Sigmoid colon (tissue), 7 donors: ENCODE results near the gene FBXL17. TPM values are rescaled to one million over a fixed set of nuclear protein-coding genes. Genes with fewer than 3 reads are reported as not detected.

Source experiments
- DNase-seq: peaks from one replicate; pipeline ENCODE4 v3.0.0-alpha.2; 2019
- H3K27ac ChIP-seq, 4 donors: fragments of 200-600 bp; sonication (generic); one replicate each; pipeline ENCODE4 v1.5.1; 2016 to 2019; ENCODE audit warnings: mild to moderate bottlenecking in 1 of 4
- H3K27me3 ChIP-seq, 3 donors: fragments of 200-600 bp; sonication (generic); one replicate each; pipeline ENCODE4 v1.5.1; 2019; ENCODE audit warnings: mild to moderate bottlenecking in 1 of 3
- H3K36me3 ChIP-seq, 4 donors: fragments of 200-600 bp; sonication (generic); one replicate each; pipeline ENCODE4 v1.5.1; 2016 to 2019
- H3K4me1 ChIP-seq, 4 donors: fragments of 200-600 bp; sonication (generic); one replicate each; pipeline ENCODE4 v1.5.1; 2017 to 2019
- H3K4me3 ChIP-seq, 4 donors: fragments of 200-600 bp; sonication (generic); one replicate each; pipeline ENCODE4 v1.5.1; 2017 to 2019; ENCODE audit warnings: mild to moderate bottlenecking in 2 of 4, moderate library complexity in 1 of 4
- H3K9me3 ChIP-seq, 4 donors: fragments of 200-600 bp in 3 of 4; sonication (generic) in 3 of 4; one replicate each; pipeline versions ENCODE4 v1.5.1 to v1.6.1; 2013 to 2019
- CTCF ChIP-seq, 4 experiments: fragments of 450-650 bp in 3 of 4; fragments of 200-600 bp in 1 of 4; IDR thresholded peaks; one replicate each; pipeline ENCODE4 v1.5.1; 2016 to 2019; ENCODE audit warnings: antibody characterized with exemption in 4 of 4, mild to moderate bottlenecking in 3 of 4, moderate library complexity in 2 of 4
- EP300 ChIP-seq, 4 donors: sonication (generic); formaldehyde crosslinking; IDR thresholded peaks; one replicate each; pipeline ENCODE4 v1.6.1; 2017; ENCODE audit warnings: antibody characterized with exemption in 4 of 4
- POLR2A ChIP-seq, 2 donors: fragments of 450-650 bp; IDR thresholded peaks; one replicate each; pipeline ENCODE4 v1.6.1; 2016; ENCODE audit warnings: antibody characterized with exemption in 2 of 2, mild to moderate bottlenecking in 2 of 2, moderate library complexity in 2 of 2
- POLR2AphosphoS5 ChIP-seq, 4 donors: sonication (generic); formaldehyde crosslinking; IDR thresholded peaks; one replicate each; pipeline ENCODE4 v1.6.1; 2017; ENCODE audit warnings: antibody characterized with exemption in 4 of 4
- WGBS, 2 donors: extraction: QIAGEN DNeasy Blood & Tissue Kit; methylation state at CpG; one replicate each; pipeline ENCODE4 v1.1.7; 2013; 5-methylcytosine and 5-hydroxymethylcytosine counted together
- intact Hi-C: fragments of 100-400 bp; cut with DNase I; formaldehyde crosslinking; loops from one replicate; pipeline ENCODE4 v1.15.1; 2023
- polyA plus RNA-seq, 3 donors: library from polyadenylated mRNA; stranded (reverse); fragments of 200-250 nt; gene quantifications; one replicate each; pipeline ENCODE4 v1.2.3, GENCODE V29; 2013
- total RNA-seq, 4 donors: library from RNA; depleted of rRNA; stranded (reverse); fragments of >200 nt; gene quantifications; one replicate each; pipeline ENCODE4 v1.1.0, GENCODE V29; 2016
- donor health status: healthy with polysubstance abuse.
- donor health status: Bipolar disorder and iron deficiency.
- donor health status: healthy.

FBXL17 gene
- total and polyA plus RNA-seq, 7 donors: 8.2 to 22.5 (median 16.6) TPM

- Histone ChIP-seq H3K4me3 (no peak overlapping the region), H3K27me3 (no peaks in the 10 kb centered on the region), H3K4me1 (peaks cover 0 to 28% (median 21%) of the 10 kb centered on the region in 4 donors), H3K27ac (peak overlapping the region in 2 of 4 donors; percentile 11 to 62), H3K9me3 (no peaks in the 10 kb centered on the region), H3K36me3 (no peaks in the 10 kb centered on the region)
- WGBS, 2 donors: 68 to 82% methylated on average over 4 of the region's 4 CpGs
- no peak for DNase-seq
- intact Hi-C loops: no loop called here
- TF ChIP-seq POLR2A (IDR thresholded peaks at IDR 0.05) (no peak), POLR2AphosphoS5 (IDR thresholded peaks at IDR 0.05) (no peak), CTCF (IDR thresholded peaks at IDR 0.05) (no peak), EP300 (IDR thresholded peaks at IDR 0.05) (no peak)
Measured at GRCh38 chr5:107869438-107870115, 512.3 kb downstream of the FBXL17 start.

- Histone ChIP-seq H3K4me3 (no peak overlapping the region), H3K36me3 (no peaks in the 10 kb centered on the region), H3K27ac (peak overlapping the region in 1 of 4 donors; percentile 62), H3K27me3 (no peaks in the 10 kb centered on the region), H3K4me1 (peaks cover 0 to 35% (median 28%) of the 10 kb centered on the region in 4 donors), H3K9me3 (no peaks in the 10 kb centered on the region)
- DNase-seq: no peak
- intact Hi-C loops: no loop called here
- WGBS, 2 donors: 95 to 96% methylated on average over 7 of the region's 7 CpGs
- no peak for TF ChIP-seq CTCF (IDR thresholded peaks at IDR 0.05)
- no peak for TF ChIP-seq EP300 (IDR thresholded peaks at IDR 0.05)
- TF ChIP-seq POLR2AphosphoS5 (IDR thresholded peaks at IDR 0.05): no peak
- no peak for TF ChIP-seq POLR2A (IDR thresholded peaks at IDR 0.05)
Measured at GRCh38 chr5:107868650-107869409, 513.1 kb downstream of the FBXL17 start.

GRCh38 chr5:107867266-107867665 is 514.6 kb downstream of the FBXL17 start:
- Histone ChIP-seq H3K27me3 (no peaks in the 10 kb centered on the region), H3K36me3 (no peaks in the 10 kb centered on the region), H3K4me1 (peaks cover 0 to 46% (median 35%) of the 10 kb centered on the region in 4 donors), H3K9me3 (no peaks in the 10 kb centered on the region), H3K4me3 (no peak overlapping the region), H3K27ac (no peak overlapping the region)
- no peak for DNase-seq
- 93 to 95% methylated on average over 2 of the region's 2 CpGs for WGBS, 2 donors
- TF ChIP-seq POLR2AphosphoS5 (IDR thresholded peaks at IDR 0.05) (no peak), EP300 (IDR thresholded peaks at IDR 0.05) (no peak), POLR2A (IDR thresholded peaks at IDR 0.05) (no peak), CTCF (IDR thresholded peaks at IDR 0.05) (no peak)
- intact Hi-C loops: no loop called here

GRCh38 chr5:107864793-107865192 is 517.1 kb downstream of the FBXL17 start:
- intact Hi-C loops: no loop called here
- H3K9me3 ChIP-seq: no peaks in the 10 kb centered on the region
- H3K27ac ChIP-seq: peak overlapping the region in 2 of 4 donors; percentile 3 to 44
- H3K4me3 ChIP-seq: no peak overlapping the region
- TF ChIP-seq POLR2A (IDR thresholded peaks at IDR 0.05) (no peak), EP300 (IDR thresholded peaks at IDR 0.05) (no peak), POLR2AphosphoS5 (IDR thresholded peaks at IDR 0.05) (no peak), CTCF (IDR thresholded peaks at IDR 0.05) (no peak)
- no peaks in the 10 kb centered on the region for H3K27me3 ChIP-seq
- peaks cover 0 to 46% (median 31%) of the 10 kb centered on the region in 4 donors for H3K4me1 ChIP-seq
- no peaks in the 10 kb centered on the region for H3K36me3 ChIP-seq
- WGBS, 2 donors: 84 to 87% methylated on average over 2 of the region's 2 CpGs
- no peak for DNase-seq
